HG03521 (cell line): ENCODE results near the gene NDUFA3.

Experiments used
- ATAC-seq: cut with Tn5 transposase; IDR thresholded peaks from one replicate; pipeline ENCODE4 v1.9.1; 2021; ENCODE audit warnings: mild to moderate bottlenecking, moderate library complexity; ENCODE audit not compliant: unreplicated experiment

Gene NDUFA3

DNA sequence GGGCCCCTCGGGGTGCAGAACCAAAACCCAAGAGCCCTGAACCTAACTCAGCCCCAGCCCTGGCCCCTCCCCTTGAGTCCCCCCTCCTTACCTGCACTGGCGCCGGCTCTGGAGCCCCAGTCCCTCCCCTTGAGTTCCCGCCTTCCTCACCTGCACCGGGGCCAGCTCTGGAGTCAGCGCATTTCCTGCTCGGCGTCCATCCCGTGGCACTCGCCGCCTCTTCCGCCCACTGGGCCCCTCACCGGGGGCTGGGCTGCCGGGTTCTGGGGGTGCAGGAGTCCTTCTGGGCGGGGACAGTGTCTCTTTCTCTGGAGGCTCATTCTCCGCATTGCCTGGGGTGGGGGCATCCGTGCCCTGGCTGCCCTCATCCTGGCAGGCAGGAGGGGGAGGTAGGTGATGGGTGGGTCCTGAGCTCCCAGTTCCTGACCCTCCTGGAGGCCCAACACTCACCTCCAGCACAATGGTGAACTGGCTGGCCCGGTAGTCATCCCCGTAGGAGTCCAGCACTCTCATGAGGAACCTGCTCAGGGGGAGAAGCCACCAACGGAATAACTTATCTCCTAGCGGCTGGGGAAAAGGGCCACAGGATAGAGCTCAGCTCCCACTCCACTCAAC is 5.3 kb downstream of the NDUFA3 start:
- ATAC-seq = no peak

DNA sequence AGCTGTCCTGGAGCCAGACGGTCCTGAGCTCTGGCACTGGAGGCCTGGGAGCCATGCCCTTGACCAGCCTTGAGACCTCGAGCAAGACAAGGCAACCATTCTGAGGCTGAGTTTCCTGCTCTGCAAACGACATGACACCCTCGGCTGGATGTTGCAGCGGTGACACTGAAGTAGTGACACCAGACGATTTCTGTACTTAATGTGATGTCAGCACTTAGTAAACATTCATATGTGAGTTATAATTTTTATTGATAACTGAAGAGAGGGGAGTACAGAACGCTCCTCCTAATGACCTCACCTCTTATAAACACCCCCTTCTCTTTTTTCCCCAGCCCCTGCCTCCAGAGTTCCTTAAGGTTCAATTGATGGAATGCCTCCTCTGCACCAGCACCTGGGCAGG is 5.8 kb downstream of the NDUFA3 start:
- ATAC-seq = no peak

DNA sequence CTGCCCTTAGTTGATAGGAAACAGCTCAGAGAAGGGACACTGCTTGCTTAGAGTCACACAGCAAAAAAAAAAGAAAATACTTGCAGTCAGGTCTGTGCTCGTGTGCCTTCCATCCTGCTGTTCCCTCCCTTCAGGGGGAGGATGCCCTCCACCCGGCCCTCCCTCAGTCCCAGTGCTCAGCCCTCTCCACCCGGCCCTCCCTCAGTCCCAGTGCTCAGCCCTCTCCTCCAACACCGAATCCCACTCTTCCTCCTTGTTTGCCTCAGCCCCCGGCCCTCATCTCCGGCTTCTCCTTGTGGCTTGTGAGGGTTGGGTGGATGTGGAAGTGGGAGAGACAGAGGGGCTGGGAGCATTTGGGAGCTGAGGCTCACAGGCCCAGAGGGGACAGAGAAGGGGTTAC is 7.0 kb downstream of the NDUFA3 start:
- ATAC-seq = no peak

DNA sequence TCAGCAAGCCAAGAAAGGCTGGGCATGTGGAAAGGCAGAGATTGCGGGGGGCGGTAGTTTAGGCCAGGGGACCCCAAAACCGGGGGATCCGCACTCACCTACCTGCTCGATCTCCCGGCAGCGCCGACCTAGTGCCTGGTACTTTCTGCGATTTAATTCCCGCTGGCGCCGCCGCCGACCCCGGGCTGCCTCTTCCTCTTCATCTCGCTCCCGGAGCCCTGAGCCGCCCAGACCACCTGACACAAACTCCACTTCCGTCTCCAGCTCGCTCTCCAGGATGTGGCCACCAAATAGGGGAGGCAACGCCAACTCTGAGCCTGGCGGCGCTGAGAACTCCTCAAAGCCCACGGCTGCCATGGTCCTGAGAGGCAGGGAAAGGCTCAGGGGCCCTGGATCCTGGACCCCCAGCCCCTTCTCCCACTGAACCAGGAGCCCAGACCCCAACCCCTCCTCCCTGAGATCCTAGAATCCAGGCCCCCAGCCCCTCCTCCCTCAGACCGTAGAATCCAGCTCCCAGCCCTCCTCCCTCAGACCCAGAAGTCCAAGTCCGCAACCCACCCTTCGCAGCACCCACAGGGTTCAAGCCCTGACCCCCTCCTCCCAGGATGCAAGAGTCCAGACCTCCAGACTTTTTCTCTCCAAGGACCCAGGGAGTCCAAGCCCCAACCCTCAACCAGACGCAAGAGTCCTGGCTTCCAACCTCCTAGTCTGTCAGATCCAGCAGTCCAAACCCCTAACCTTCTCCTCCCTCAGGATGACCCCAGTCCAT is 11.9 kb downstream of the NDUFA3 start:
- no peak for ATAC-seq

GRCh38 chr19:54115109-54116063 is 12.7 kb downstream of the NDUFA3 start, which contains the start of the genes PRPF31 and TFPT:
TSS of gene PRPF31 (plus strand) at chr19:54115754. CDS start at chr19:54118279, 2,525 bp downstream.
TSS of gene TFPT (minus strand) at chr19:54115657. CDS start at chr19:54115269, 388 bp downstream.
- peak; percentile 78 for ATAC-seq

DNA sequence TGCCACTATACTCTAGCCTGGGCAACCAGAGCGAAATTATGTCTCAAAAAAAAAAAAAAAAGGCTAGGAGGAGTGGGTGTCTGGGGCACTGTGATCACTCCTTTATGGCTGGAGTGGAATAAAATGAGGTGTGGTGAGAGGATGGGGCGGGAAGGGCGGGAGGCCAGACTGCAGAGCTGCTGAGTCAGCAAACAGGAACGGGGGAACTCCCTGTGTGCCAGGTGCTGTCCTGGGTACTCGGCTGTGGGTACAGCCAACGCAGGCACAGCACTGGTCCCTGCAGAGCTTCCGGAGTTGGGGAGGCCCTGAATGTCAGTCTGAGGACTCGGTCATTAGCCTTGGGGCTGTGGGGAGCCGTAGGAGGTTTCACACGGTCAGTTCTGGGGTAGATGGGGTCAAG is 18.6 kb downstream of the NDUFA3 start:
- ATAC-seq = no peak

DNA sequence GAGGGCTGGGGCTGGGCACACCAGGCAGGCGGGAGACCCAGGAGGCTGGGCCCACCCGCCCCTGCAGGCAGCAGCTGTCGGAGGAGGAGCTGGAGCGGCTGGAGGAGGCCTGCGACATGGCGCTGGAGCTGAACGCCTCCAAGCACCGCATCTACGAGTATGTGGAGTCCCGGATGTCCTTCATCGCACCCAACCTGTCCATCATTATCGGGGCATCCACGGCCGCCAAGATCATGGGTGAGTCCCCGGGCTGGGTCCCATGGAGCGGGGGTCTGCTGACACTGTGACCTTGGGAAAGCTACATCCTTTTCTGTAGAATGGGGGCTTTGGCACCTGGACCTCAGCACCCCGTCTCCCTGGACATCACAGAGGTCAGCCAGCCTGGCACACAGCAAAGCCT is 21.0 kb downstream of the NDUFA3 start:
- ATAC-seq = no peak

DNA sequence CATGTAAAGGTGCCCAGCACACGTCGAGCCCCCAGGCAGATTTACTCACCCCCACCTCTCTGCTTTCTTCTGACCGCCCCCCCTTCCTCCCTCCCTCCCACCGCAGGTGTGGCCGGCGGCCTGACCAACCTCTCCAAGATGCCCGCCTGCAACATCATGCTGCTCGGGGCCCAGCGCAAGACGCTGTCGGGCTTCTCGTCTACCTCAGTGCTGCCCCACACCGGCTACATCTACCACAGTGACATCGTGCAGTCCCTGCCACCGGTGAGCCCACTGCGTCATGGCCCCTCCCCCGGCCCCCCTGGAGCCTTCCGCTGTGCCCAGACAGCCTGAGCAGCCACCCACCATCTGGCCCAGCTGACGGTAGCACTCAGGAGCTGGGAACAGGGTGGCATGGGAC is 21.7 kb downstream of the NDUFA3 start:
- ATAC-seq = no peak

- no peak for ATAC-seq
Observed at GRCh38 chr19:54125713-54126112, 23.1 kb downstream of the NDUFA3 start.

- ATAC-seq = no peak
Observed at GRCh38 chr19:54127688-54128440, 25.2 kb downstream of the NDUFA3 start.

- no peak for ATAC-seq
Observed at GRCh38 chr19:54128441-54128725, 25.7 kb downstream of the NDUFA3 start.

DNA sequence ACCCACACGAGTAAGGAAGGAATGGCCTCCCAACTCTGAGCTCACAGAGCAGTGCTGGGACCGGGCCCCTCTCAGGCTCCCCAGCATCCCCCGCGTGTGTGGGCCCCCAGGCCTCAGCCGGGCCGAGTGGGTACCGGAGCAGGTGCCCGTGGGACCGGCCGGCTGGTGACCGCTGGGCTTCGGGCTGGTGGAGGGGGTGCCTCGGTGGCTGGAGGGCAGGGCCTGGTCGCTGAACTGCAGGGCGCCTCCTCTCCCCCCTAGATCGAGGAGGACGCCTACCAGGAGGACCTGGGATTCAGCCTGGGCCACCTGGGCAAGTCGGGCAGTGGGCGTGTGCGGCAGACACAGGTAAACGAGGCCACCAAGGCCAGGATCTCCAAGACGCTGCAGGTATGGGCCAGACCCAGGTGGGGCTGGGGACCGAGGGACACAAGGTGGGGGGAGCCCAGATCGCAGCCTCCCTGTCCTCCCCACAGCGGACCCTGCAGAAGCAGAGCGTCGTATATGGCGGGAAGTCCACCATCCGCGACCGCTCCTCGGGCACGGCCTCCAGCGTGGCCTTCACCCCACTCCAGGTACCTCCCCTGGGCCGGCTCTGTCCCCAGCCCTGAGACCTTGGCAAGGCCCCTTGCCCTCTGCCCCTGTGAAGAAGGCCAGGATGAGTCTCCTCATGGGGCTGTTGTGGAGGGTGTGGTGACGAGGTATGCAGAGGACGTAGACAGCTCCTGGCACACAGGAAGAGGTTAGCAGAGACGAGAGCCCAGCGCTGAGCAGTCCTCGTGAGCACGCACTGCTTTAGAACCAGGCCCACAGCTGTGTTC is 26.4 kb downstream of the NDUFA3 start:
- no peak for ATAC-seq

DNA sequence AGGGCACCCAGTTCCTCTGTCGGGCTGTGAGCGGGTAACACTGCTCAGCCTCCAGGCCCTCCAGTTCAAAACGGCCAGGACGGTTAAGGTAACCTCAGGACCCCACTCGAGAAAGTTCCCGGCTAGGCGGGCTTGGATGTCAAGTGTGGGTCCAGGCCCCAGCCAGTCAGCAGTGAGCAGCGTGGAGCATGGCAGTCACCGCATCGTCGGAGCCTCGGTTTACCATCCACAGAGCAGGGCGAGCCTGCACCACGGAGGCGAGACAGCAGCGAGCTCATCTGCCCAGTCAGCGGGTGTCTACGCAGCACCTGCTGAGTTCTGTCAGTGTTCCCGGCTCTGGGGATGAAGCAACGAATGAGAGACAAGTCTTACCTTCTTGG is 27.0 kb downstream of the NDUFA3 start:
- no peak for ATAC-seq

GRCh38 chr19:54133312-54133956 is 30.8 kb downstream of the NDUFA3 start:
- no peak for ATAC-seq

DNA sequence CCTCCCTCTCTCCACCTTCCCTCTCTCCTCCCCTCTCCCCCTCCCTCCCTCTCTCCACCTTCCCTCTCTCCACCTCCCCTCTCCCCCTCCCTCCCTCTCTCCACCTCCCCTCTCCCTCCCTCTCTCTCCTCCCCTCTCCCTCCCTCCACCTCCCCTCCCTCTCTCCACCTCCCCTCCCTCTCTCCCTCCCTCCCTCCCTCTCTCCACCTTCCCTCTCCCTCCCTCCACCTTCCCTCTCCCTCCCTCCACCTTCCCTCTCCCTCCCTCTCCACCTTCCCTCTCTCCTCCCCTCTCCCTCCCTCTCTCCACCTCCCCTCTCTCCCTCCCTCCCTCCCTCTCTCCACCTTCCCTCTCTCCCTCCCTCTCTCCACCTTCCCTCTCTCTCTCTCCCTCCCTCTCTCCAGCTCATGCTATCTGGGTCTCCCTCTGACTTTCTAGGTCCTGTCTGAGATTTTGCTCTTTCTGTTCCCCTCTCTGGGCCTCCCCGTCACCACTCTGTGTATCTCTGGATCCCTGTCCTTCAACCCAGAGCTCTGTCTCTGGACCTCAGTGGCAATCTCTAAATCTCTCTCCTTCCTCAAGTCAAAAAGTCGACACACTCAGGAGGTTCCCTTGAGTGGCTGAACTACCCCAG is 31.4 kb downstream of the NDUFA3 start:
- ATAC-seq = no peak

- no peak for ATAC-seq
Observed at GRCh38 chr19:54136086-54136863, 33.6 kb downstream of the NDUFA3 start.

DNA sequence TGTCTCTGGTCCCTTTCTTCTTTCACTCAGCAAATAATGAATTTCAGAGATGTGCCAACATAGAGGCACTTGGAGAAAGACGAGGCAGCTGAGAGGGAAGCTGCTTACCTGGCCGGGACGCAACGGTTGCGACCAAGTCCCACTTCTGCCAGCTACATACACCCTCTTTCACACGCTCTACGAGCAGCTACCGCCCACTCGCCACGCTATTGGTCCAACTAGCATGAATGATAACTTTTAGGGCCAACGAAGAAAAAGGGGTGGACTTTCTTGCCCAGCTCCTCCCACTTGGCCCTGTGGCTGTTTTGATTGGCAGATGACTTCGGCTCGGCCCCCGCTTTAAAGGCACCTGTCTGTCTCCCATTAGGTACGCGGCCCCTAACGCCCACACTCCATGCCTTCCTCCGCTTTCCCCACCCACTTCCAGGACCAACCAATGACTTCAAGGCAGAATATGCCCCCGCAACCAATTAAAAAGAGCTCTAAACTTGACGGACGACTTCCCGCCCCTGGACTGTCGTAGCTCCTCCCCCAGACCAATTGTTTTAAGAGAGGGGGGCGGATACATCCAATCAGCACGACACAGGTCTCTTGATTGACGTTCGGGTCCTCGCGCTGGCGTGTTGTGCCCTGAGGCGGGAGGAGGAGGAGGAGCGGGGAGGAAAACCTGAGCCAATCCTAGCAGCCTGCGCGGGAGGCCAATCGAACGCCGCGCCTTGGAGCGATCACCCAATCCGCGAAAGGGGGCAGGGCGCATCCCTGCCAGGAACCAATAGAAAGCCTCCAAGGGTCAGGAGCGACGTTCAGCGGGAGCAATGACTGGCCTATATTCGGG is 34.4 kb downstream of the NDUFA3 start:
- peak; percentile 75 for ATAC-seq
